Measurements from ENCODE around the gene SLC25A39. TPM values are rescaled to one million over a fixed set of nuclear protein-coding genes. Genes with fewer than 3 reads are reported as not detected.
A peak's percentile ranks its signal among the peaks of the same experiment; 100 is the strongest.

Gene SLC25A39
- total and polyA plus RNA-seq, 2 of the 13 experiments (the other 11 are each of a cell fraction or from before 2014, with no cell fraction given) = 144 to 151 TPM

- TF ChIP-seq ZNF44 (CRISPR knock-in tag; IDR thresholded peaks at IDR 0.05) (no peak), SATB2 (CRISPR knock-in tag; IDR thresholded peaks at IDR 0.05) (no peak), SALL2 (CRISPR knock-in tag; IDR thresholded peaks at IDR 0.05) (no peak), NRL (CRISPR knock-in tag; IDR thresholded peaks at IDR 0.05; ENCODE audit: borderline replicate concordance) (peak; percentile 70; the same call in 1 of the 2 replicates), DPF2 (CRISPR knock-in tag; IDR thresholded peaks at IDR 0.05; ENCODE audit: borderline replicate concordance, low read depth) (no peak), CBX1 (IDR thresholded peaks at IDR 0.05; ENCODE audit: low read depth) (no peak), ZNF512B (CRISPR knock-in tag; IDR thresholded peaks at IDR 0.05; ENCODE audit: borderline replicate concordance) (no peak), ELK4 (CRISPR knock-in tag; IDR thresholded peaks at IDR 0.05; ENCODE audit: borderline replicate concordance) (no peak), NCOA5 (CRISPR knock-in tag; IDR thresholded peaks at IDR 0.05) (no peak), ZNF75D (CRISPR knock-in tag; IDR thresholded peaks at IDR 0.05; ENCODE audit: borderline replicate concordance) (no peak), FOXA3 (CRISPR knock-in tag; IDR thresholded peaks at IDR 0.05) (no peak), GATAD1 (CRISPR knock-in tag; IDR thresholded peaks at IDR 0.05) (no peak; the same call in 1 of the 2 replicates), ZNF335 (CRISPR knock-in tag; IDR thresholded peaks at IDR 0.05) (no peak), ZZZ3 (CRISPR knock-in tag; IDR thresholded peaks at IDR 0.05; ENCODE audit: borderline replicate concordance) (no peak), ZNF720 (CRISPR knock-in tag; IDR thresholded peaks at IDR 0.05) (no peak), ZNF563 (CRISPR knock-in tag; IDR thresholded peaks at IDR 0.05) (no peak), BRD4 (CRISPR knock-in tag; IDR thresholded peaks at IDR 0.05) (no peak), NR3C1 (CRISPR knock-in tag; IDR thresholded peaks at IDR 0.05) (no peak), HNF1B (CRISPR knock-in tag; IDR thresholded peaks at IDR 0.05) (peak; percentile 80), NFIB (CRISPR knock-in tag; IDR thresholded peaks at IDR 0.05; ENCODE audit: borderline replicate concordance) (no peak), NR2F2 (IDR thresholded peaks at IDR 0.05; ENCODE audit: borderline replicate concordance, low read depth) (no peak), ZFP37 (CRISPR knock-in tag; IDR thresholded peaks at IDR 0.05; ENCODE audit: borderline replicate concordance) (peak; percentile 14; the same call in 1 of the 2 replicates), ZNF678 (CRISPR knock-in tag; IDR thresholded peaks at IDR 0.05) (no peak), ZNF12 (CRISPR knock-in tag; IDR thresholded peaks at IDR 0.05) (no peak), FOXK2 (IDR thresholded peaks at IDR 0.05) (no peak), BCL3 (CRISPR knock-in tag; IDR thresholded peaks at IDR 0.05) (no peak), ZNF383 (CRISPR knock-in tag; IDR thresholded peaks at IDR 0.05; ENCODE audit: borderline replicate concordance) (no peak)
Measured at GRCh38 chr17:44324092-44324570, 492 bp downstream of the SLC25A39 start (continued).
